K562 (cell line): ENCODE data around the gene CSMD2.

Experiments
- BHLHE40 ChIP-seq: IDR thresholded peaks from 2 replicates; pipeline ENCODE4 v1.6.1; 2011; ENCODE audit warnings: low read length, improper control_type of control experiment
- CTCF ChIP-seq, 3 experiments: IDR thresholded peaks in 2 of 3; conservative IDR thresholded peaks in 1 of 3; 2 replicates each; pipeline ENCODE4 v1.5.1; 2011 to 2012; ENCODE audit warnings: low read length in 3 of 3, mild to moderate bottlenecking in 3 of 3, control low read depth in 2 of 3, improper control_type of control experiment in 1 of 3, inconsistent platforms in 1 of 3, low read depth in 1 of 3, mixed read lengths in 1 of 3, moderate library complexity in 1 of 3; ENCODE audit not compliant: insufficient read depth in 2 of 3
- ERF ChIP-seq: fragments of 450-650 bp; formaldehyde crosslinking; IDR thresholded peaks from 2 replicates; pipeline ENCODE4 v1.4.0; 2020; ENCODE audit warnings: mild to moderate bottlenecking, mixed read lengths
- NFE2L1 ChIP-seq: fragments of 450-650 bp; IDR thresholded peaks from 2 replicates; pipeline ENCODE4 v1.6.1; 2016; ENCODE audit warnings: missing genetic modification characterization, low read depth, mild to moderate bottlenecking, missing compliant biosample characterization, moderate library complexity, borderline replicate concordance
- POLR3A ChIP-seq: IDR thresholded peaks from 2 replicates; pipeline ENCODE4 v1.6.1; 2011; ENCODE audit warnings: borderline replicate concordance, mild to moderate bottlenecking, moderate library complexity; ENCODE audit not compliant: insufficient read length, insufficient read depth; ENCODE audit errors: extremely low read depth
- PTTG1 ChIP-seq: fragments of 450-650 bp; IDR thresholded peaks from 2 replicates; pipeline ENCODE4 v1.6.1; 2016; ENCODE audit warnings: low read depth, mild to moderate bottlenecking, missing genetic modification characterization, missing compliant biosample characterization
- SETDB1 ChIP-seq: IDR thresholded peaks from one replicate; pipeline ENCODE4 v1.6.1; 2012; ENCODE audit warnings: low read length, control low read depth, inconsistent platforms
- ZFP36 ChIP-seq: fragments of 150-350 bp; IDR thresholded peaks from 2 replicates; pipeline ENCODE4 v1.6.1; 2018; ENCODE audit warnings: low read length, low read depth; ENCODE audit not compliant: partially characterized antibody

- TF ChIP-seq CTCF (IDR thresholded peaks at IDR 0.05 in 2 of 3, conservative IDR thresholded peaks at IDR 0.05 in 1 of 3; ENCODE audit: insufficient read depth in 2 of 3, low read depth in 1 of 3, low read length in 3 of 3) (no peak), ZFP36 (no peak), SETDB1 (no peak), ERF (CRISPR knock-in tag) (no peak), BHLHE40 (no peak), PTTG1 (tag) (no peak), POLR3A (no peak), NFE2L1 (tag) (no peak)
Observed at GRCh38 chr1:34060187-34060730, 104.8 kb downstream of the CSMD2 start.
